Measurements from ENCODE around the gene ENG.

ENG gene

GRCh38 chr9:127776924-127777289, 77.6 kb downstream of the ENG start:
- no peak for DNase-seq (ENCODE audit: low read depth)

GRCh38 chr9:127776195-127776923, 78.1 kb downstream of the ENG start:
- no peak for DNase-seq (ENCODE audit: low read depth)

- no peak for DNase-seq (ENCODE audit: low read depth)
These were observed 80.5 kb downstream of the ENG start for GRCh38 chr9:127773981-127774380.

- no peak for DNase-seq (ENCODE audit: low read depth)
These were observed 81.2 kb downstream of the ENG start for GRCh38 chr9:127773272-127773671.

- no peak for DNase-seq (ENCODE audit: low read depth)
These were observed 81.9 kb downstream of the ENG start for GRCh38 chr9:127772603-127773002.

GRCh38 chr9:127771570-127772189, 82.8 kb downstream of the ENG start:
- no peak for DNase-seq (ENCODE audit: low read depth)

- DNase-seq (ENCODE audit: low read depth), result peak; percentile 96
These were observed 83.4 kb downstream of the ENG start for GRCh38 chr9:127770905-127771569.

GRCh38 chr9:127770583-127770904, 83.9 kb downstream of the ENG start:
- DNase-seq (ENCODE audit: low read depth), result no peak

- no peak for DNase-seq (ENCODE audit: low read depth)
These were observed 84.4 kb downstream of the ENG start for GRCh38 chr9:127769929-127770582.

DNA sequence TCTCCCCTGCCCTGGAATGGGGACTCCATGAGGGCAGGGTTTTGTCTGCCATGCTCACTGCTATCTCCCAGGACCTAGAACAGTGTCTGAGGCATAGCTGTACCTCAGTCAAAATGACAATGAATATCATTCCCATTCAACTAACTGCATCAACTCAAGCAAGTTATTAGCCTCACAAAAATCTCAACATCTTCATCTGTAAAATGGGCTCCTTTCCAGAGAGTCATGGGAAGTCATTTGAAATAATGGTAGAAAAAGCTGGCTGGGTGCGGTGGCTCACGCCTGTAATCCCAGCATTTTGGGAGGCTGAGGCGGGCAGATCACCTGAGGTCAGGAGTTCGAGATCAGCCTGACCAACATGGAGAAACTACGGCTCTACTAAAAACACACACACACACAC, 85.4 kb downstream of the ENG start:
- no peak for DNase-seq (ENCODE audit: low read depth)

DNA sequence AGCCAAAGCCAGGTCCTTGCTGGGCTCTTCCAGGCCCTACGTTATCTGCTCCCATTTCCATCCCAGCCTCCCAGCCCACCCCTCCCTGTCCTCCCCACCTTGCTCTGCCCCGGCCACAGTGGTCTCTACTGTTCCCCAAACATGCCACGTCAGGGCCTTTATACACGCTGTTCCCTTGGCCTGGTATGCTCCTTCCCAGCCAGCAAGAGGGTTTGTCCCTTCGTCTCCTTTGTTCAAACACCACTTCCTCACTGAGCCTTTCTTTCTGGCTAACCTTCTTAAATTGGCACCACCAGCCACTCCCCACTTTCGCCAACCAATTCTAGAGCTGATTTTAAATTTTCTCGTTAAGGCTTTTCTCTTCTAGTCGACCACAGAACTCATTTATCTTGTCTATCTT, 85.8 kb downstream of the ENG start:
- no peak for DNase-seq (ENCODE audit: low read depth)

- no peak for DNase-seq (ENCODE audit: low read depth)
These were observed 86.5 kb downstream of the ENG start for GRCh38 chr9:127767909-127768331.

DNA sequence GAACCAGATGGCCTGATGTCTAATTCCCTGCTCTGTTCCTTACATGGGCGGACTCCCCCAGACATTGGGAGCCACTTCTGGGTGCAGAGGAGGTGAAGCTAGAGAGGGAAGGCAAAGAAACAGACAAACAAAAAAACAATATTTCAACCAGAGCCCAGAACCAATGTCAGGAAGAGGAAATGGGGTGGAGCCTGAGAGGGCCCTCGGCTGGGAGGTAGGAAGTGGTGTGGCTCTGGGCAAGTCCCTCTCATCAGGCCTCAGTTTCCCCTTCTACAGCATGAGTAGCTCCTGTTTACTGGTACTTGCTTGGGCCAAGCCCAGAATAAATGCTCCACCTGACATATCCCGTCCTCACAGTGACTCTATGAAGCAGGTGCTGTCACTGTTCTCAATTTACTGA, 87.0 kb downstream of the ENG start:
- no peak for DNase-seq (ENCODE audit: low read depth)

DNA sequence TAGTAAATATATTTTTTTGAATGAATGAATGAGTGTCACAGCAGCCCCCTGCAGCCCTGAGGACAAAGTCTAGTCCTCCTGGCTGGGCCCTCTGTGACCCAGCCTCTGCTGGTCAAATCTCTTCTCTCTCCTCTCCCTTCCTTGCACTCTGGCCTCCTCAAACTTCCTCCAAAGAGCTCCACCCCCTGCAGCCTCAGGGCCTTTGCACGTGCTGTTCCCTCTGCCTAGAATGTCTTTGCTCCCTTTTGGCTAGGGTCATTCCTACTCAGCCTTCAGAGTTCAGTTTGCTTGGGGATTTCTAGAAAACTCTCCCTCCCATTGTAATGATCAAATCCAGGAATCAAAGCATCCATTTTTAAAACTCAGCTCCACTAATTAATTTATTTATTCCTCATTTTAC, 89.0 kb downstream of the ENG start:
- DNase-seq (ENCODE audit: low read depth), result no peak
